ENCODE data around the gene ATXN7. TPM values are rescaled to one million over a fixed set of nuclear protein-coding genes. Genes with fewer than 3 reads are reported as not detected.

Gene ATXN7
- total RNA-seq, 2 experiments from 2014 or later, result 289 to 304 TPM

GRCh38 chr3:63841704-63842103, 22.0 kb upstream of the ATXN7 start:
- TF ChIP-seq CTCF (IDR thresholded peaks at IDR 0.05), result no peak
- peaks cover 4 to 5% of the 10 kb centered on the region in 2 experiments for H3K9me3 ChIP-seq (ENCODE audit: control insufficient read depth in 1 of 2, insufficient read depth in 1 of 2, low read length in 2 of 2)
- no peak overlapping the region for H3K4me3 Mint-ChIP-seq
- intact Hi-C loops (cut with DNase I, micrococcal nuclease), result no loop called here
- no peaks in the 10 kb centered on the region for H3K4me1 Mint-ChIP-seq (ENCODE audit: low read depth)
- H3K27ac ChIP-seq (ENCODE audit: low read depth in 1 of 2, low read length in 2 of 2), result no peak overlapping the region
- H3K9me3 Mint-ChIP-seq, result no peaks in the 10 kb centered on the region
- H3K36me3 ChIP-seq (ENCODE audit: insufficient read depth, low read length), result peaks cover 4% of the 10 kb centered on the region
- ChIA-PET POLR2A (no interaction called here), CTCF (no interaction called here)
- ATAC-seq (ENCODE audit: poor library complexity) (no peak), DNase-seq (no peak)
- no peak overlapping the region for H3K4me3 ChIP-seq (ENCODE audit: low read length)
- no peaks in the 10 kb centered on the region for H3K27me3 ChIP-seq (ENCODE audit: control insufficient read depth in 1 of 2, insufficient read depth in 2 of 2, low read length in 2 of 2)
- H3K27ac Mint-ChIP-seq, result no peak overlapping the region
- H3K36me3 Mint-ChIP-seq (ENCODE audit: low read depth), result peaks cover 4% of the 10 kb centered on the region
- H3K27me3 Mint-ChIP-seq, result no peaks in the 10 kb centered on the region
- no peaks in the 10 kb centered on the region for H3K4me1 ChIP-seq (ENCODE audit: insufficient read depth, low read length)

- H3K4me3 Mint-ChIP-seq, result no peak overlapping the region
- peaks cover 4 to 5% of the 10 kb centered on the region in 2 experiments for H3K9me3 ChIP-seq (ENCODE audit: control insufficient read depth in 1 of 2, insufficient read depth in 1 of 2, low read length in 2 of 2)
- ATAC-seq (ENCODE audit: poor library complexity), result no peak
- no peak overlapping the region for H3K27ac Mint-ChIP-seq
- TF ChIP-seq CTCF (IDR thresholded peaks at IDR 0.05), result no peak
- peaks cover 4% of the 10 kb centered on the region for H3K36me3 ChIP-seq (ENCODE audit: insufficient read depth, low read length)
- intact Hi-C loops (cut with DNase I, micrococcal nuclease), result no loop called here
- no peaks in the 10 kb centered on the region for H3K27me3 Mint-ChIP-seq
- H3K27ac ChIP-seq (ENCODE audit: low read depth in 1 of 2, low read length in 2 of 2), result no peak overlapping the region
- no peaks in the 10 kb centered on the region for H3K36me3 Mint-ChIP-seq (ENCODE audit: low read depth)
- H3K9me3 Mint-ChIP-seq, result no peaks in the 10 kb centered on the region
- H3K4me1 ChIP-seq (ENCODE audit: insufficient read depth, low read length), result no peaks in the 10 kb centered on the region
- no peaks in the 10 kb centered on the region for H3K4me1 Mint-ChIP-seq (ENCODE audit: low read depth)
- ChIA-PET POLR2A (no interaction called here), CTCF (no interaction called here)
- no peaks in the 10 kb centered on the region for H3K27me3 ChIP-seq (ENCODE audit: control insufficient read depth in 1 of 2, insufficient read depth in 2 of 2, low read length in 2 of 2)
- no peak for DNase-seq
- H3K4me3 ChIP-seq (ENCODE audit: low read length), result no peak overlapping the region
These were observed 21.5 kb upstream of the ATXN7 start for GRCh38 chr3:63842127-63842526.

- no peak for TF ChIP-seq CTCF (IDR thresholded peaks at IDR 0.05)
- CTCF ChIA-PET, result no interaction called here
- ATAC-seq (ENCODE audit: poor library complexity) (no peak), DNase-seq (no peak)
- Mint-ChIP-seq H3K9me3 (no peaks in the 10 kb centered on the region), H3K4me1 (ENCODE audit: low read depth) (no peaks in the 10 kb centered on the region), H3K27ac (no peak overlapping the region), H3K36me3 (ENCODE audit: low read depth) (peaks cover 5% of the 10 kb centered on the region), H3K4me3 (no peak overlapping the region), H3K27me3 (no peaks in the 10 kb centered on the region)
- Histone ChIP-seq H3K27ac (ENCODE audit: low read depth in 1 of 2, low read length in 2 of 2) (no peak overlapping the region), H3K4me3 (ENCODE audit: low read length) (no peak overlapping the region), H3K4me1 (ENCODE audit: insufficient read depth, low read length) (no peaks in the 10 kb centered on the region), H3K27me3 (ENCODE audit: control insufficient read depth in 1 of 2, insufficient read depth in 2 of 2, low read length in 2 of 2) (no peaks in the 10 kb centered on the region), H3K9me3 (ENCODE audit: control insufficient read depth in 1 of 2, insufficient read depth in 1 of 2, low read length in 2 of 2) (peaks cover 4 to 5% of the 10 kb centered on the region in 2 experiments), H3K36me3 (ENCODE audit: insufficient read depth, low read length) (no peaks in the 10 kb centered on the region)
- intact Hi-C loops (cut with DNase I, micrococcal nuclease), result no loop called here
- POLR2A ChIA-PET, result no interaction called here
These were observed 18.5 kb upstream of the ATXN7 start for GRCh38 chr3:63845215-63845614.

Data from CD4-positive, alpha-beta T cell (primary cell).